Central memory CD4-positive, alpha-beta T cell (primary cell): ENCODE data around the gene UNKL.
A peak's percentile ranks its signal among the peaks of the same experiment; 100 is the strongest.

Experiments used
- DNase-seq: peaks from one replicate; pipeline ENCODE4 v3.0.0; 2022

Gene UNKL

DNA sequence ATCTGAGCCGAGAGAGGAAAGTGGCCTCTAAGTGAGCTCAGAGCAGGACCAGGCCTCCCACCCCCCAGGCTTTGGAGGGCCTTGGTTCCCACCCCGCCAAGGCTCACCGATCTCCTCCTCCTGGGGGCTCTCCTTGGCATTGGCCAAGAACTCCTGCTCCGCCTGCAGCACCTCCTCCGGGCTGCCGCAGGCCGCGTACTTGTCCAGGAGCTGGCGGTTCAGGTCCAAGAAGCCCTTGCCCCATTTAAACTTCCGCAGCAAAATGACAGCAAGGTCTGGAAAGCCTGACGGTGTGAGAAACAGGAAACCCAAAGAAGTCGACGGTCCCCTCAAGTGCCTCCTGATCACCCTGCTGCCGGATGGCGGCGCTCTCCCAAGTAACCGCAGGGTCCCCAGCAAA is 64.6 kb downstream of the UNKL start:
- DNase-seq = no peak

DNA sequence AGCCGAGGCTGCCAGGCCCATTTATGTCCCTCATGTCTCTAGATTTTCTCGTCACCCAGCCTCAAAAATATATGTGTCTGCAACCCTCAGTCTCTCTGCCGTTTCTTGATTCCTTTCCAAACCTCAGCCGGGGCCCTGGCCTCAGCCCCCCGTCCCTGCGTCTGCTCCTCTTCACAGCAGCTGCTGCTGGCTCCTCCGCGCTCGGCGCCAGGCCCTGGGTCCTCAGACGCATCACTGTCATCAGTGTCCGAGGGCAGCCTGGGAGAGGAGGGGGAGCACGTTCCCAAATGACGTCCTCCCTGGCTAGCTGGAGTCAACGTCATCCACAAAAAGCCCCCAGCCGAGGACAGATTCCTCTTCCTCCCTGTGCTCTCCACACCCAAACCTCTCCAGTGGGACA is 65.2 kb downstream of the UNKL start:
- DNase-seq = no peak

DNA sequence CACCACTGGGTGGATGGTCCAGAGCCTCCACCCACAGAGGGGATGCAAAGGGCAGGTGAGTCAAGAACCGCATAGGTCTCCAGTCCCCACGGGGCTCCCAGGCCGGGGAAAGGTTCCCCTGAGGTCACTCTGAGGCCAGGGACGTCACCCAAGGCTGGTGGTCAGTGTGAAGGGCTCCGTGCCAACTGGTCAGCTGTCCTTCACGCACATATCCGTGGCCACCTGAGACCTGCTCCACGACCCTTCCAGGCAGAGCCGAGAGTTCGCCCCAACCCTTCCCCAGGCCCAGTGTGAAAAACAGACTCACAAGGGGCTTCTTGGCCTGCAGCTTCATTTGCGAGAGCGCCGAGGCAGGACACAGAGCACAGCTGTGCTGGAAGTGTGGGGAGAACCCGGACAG is 65.6 kb downstream of the UNKL start:
- no peak for DNase-seq

GRCh38 chr16:1348441-1348840 is 66.1 kb downstream of the UNKL start:
- DNase-seq = no peak

GRCh38 chr16:1347962-1348361 is 66.5 kb downstream of the UNKL start:
- DNase-seq = no peak

DNA sequence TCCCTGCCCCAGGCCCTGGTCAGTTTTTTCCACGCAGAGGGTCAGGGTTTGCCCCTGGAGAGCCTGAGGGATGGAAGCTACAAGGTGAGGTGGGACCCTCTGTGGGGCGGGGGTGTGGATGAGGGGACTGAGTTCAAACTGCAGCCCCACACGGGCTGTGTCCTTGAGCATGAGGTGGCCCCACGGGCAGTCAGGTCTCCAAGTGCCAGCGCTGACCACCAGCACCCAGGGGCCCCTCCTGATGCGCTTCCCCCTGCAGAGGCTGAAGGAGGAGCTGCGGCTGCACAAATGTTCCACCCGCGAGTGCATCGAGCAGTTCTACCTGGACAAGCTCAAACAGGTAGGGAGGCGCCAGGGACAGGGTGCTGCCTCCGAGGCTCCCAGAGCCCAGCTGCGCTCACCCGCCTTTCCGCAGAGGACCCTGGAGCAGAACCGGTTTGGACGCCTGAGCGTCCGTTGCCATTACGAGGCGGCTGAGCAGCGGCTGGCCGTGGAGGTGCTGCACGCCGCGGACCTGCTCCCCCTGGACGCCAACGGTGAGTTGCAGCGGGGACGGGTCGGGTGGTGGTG is 67.1 kb downstream of the UNKL start:
- DNase-seq = no peak

GRCh38 chr16:1346422-1347285 is 67.8 kb downstream of the UNKL start:
- no peak for DNase-seq

DNA sequence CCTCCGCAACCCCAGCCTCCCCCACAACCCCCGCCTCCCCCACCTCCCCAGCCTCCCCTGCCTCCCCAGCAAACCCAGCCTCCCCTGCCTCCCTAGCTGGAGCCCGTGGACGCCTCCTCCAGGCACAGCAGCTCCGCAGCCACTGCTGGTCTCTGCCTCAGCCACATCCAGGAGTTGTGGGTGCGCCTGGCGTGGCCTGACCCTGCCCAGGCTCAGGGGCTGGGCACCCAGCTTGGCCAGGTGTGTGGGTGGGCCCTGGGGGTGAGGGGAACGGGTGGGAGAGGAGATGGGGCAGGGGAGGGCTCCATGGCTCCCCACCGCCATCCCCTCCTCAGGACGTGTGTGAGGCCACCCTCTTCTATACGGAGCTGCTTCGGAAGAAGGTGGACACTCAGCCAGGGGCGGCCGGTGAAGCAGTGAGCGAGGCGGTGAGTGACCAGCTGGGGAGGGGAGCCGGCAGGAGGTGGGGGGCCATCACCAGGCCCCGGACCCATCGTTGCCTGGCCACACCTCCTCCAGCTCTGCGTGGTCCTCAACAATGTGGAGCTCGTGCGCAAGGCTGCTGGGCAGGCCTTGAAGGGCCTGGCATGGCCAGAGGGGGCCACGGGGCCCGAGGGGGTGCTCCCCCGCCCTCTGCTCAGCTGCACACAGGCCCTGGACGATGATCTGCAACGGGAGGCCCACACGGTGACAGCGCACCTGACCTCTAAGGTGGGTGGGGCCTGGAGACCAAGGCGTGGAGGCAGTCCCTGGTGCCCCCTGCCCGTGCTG is 68.7 kb downstream of the UNKL start:
- no peak for DNase-seq

DNA sequence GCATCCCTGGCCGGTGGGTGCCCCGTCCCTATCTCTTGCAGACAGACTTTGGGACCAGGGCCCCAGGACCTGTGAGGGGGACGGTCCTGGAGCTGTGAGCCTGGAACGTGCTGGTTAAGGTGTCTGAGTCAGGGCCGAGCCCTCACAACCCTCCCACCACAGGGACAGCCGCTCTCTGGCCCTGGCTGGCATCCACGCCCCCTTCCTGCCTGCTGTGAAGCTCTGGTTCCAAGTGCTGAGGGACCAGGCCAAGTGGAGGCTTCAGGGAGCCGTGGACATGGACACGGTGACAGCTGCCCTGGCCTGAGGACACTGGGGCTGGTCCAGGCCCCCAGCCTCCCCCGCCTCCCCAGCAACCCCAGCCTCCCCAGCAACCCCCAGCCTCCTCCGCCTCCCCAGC is 69.4 kb downstream of the UNKL start:
- DNase-seq = no peak

- DNase-seq = no peak
These were observed 70.0 kb downstream of the UNKL start for GRCh38 chr16:1344499-1344898.

DNA sequence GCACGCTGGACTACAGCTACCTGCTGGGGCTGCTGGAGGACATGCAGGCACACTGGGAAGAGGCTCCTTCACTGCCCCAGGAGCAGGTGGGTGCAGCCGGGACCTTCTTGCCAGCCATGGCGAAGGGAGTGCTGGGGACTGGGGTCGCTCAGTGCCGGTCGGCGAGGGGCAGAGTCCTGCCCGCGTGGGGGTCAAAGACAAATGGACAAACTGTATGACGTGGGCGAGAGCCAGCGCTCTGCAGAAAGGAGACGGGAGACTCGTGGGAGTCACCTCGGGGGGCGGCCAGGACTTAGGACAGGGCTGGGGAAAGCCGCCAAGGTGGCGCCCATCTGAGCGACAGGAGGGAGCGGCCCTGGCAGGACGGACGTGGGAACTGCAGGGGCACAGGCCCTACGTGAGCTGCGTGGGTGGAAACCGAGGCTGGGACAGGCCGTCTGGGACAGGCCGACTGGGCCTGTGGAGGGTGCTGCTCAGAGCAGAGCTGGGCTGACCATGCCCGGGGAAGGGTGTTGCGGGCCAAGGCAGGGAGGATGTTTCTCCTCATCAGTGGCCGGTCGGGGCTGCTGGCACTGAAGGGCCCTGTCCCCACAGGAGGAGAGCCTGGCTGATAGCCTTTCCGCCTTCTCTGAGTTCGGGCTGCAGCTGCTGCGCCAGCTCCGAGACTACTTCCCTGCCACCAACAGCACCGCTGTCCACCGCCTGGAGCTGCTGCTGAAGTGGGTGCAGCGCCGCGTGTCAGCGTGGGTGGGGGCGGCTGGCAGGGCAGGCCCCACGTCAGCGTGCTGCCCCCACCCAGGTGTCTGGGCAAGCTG is 70.9 kb downstream of the UNKL start:
- no peak for DNase-seq

DNA sequence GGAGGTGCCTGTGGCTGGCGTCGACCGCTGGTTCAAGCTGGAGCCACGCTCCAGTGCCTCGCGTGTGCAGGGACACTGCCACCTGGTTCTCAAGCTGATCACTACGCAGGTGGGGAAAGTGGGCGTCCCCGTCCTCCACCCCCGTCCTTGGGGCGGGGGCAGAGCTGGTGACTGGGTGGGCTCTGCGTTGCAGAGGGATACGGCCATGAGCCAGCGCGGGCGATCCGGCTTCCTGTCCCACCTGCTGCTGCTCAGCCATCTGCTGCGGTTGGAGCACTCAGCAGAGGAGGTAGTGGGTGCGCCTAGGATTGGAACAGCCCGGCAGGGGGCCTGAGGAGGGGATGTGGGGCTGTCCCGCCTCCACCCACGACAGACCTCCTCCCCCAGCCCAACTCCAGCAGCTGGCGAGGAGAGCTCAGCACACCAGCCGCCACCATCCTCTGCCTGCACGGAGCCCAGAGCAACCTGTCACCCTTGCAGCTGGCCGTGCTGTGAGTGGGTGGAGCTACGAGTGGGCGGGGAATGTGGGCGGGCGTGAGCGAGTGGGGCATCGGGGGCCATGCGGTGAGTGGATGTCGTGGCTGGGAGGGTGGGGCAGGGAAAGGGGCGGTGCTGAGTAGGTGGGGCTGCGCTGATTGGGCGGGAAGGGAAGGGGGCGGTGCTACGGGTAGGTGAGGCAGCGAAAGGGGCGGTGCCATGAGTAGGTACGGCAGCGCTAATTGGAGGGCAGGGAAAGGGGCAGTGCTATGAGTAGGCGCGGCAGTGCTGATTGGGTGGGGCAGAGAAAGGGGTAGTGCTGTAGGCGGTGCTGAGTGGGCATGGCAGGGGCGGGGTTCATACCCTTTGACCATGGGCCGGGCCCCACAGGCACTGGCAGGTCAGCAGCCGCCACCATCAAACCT is 71.7 kb downstream of the UNKL start:
- peak; percentile 94 for DNase-seq

- DNase-seq = no peak
These were observed 72.7 kb downstream of the UNKL start for GRCh38 chr16:1341495-1342420.

- no peak for DNase-seq
These were observed 73.6 kb downstream of the UNKL start for GRCh38 chr16:1340730-1341494.

DNA sequence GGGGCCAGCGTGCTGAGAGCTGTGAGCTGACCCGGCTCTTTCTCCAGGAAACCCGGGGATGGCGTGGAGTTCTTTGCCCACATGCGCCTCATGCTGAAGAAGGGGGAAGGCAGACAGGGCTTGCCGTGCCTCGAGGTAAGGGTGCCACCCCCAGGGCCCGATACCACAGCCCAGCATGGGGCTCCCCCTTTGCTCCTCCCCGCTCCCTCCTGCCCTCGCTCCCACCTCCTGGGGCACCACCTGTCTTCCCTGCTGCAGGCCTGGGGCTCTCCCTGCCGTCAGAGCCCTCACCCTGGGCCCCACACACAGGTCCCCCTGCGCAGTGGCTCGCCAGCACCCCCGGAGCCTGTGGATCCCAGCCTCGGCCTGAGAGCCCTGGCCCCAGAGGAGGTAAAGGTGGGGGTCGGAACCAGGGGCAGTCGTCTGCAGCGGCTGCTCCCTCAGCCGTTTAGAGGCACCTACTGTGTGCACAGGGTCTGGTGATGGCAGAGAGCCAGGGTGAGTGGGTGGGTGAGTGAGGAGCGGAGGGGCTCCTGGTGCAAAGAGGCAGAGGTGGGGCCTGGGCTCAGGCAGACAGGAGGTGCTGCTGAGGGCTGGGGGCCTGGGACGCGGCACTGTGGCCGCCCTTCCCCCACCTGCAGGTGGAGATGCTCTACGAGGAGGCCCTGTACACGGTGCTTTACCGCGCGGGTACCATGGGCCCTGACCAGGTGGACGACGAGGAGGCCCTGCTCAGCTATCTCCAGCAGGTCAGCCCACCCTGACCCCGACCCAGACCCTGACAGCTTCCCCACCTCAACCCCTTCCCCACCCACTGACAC is 75.4 kb downstream of the UNKL start:
- no peak for DNase-seq

DNA sequence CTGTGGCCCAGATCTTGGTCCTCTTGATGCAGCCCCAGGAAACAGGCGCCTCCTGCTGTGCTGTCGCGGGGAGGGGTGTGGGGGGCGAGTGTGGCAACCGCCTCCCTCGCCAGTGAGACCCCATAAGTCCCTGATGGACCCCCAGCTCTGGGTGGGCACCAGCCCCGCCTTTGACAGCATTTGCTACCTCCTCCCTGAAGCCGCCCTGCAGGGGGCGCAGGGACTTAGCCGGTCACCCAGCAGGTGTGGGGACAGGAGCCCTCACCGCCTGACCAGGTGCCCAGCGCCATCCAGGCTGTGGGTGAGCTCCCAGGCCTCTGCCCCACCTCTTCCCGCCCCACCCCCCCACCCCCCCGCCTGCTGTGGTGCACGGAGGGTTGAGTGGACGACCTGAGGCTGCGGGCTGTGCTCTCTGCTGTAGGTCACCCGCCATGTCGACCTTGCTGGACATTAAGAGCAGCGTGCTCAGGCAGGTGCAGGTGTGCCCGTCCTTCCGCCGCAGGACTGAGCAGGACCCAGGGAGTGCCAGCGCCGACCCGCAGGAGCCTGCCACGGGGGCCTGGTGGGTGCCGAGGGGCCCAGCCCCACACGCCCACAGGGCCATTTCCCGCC is 76.3 kb downstream of the UNKL start:
- DNase-seq = no peak

DNA sequence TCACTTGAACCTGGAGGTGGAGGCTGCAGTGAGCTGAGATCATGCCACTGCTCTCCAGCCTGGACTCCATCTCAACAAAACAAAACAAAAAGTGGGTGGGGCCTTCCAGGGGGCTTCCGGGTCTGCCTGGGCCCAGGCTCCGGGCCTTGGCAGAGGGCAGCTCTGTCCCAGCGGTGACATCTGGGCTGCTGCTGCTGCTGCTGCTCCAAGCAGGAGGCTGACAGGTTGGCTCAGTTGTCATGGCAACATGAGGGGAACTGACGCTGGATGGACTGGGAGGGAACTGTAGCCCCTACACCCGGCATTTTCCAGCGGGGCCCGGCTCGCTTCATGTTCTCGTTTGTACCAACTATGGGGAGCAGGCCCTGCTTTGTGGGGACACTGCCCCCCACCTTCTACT is 77.0 kb downstream of the UNKL start:
- no peak for DNase-seq

DNA sequence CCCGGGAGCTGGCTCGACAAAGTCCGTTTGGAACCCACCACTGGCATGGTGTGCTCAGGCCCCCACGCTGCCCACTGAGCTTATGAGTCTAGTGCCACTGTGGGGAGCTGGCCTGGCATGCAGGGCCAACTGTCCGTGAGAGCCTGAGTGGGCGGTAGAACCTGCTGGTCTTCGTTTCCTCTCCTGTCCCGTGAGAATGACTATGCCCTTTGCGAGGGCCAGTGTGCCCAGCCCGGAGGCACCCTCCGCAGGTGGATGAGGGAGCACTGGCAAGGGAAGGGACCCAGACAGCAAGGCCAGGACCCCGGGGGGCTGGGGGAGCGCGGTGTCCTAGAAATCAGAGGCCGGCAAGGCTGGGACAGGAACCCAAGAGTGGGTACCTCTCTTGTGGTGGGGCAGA is 77.9 kb downstream of the UNKL start:
- no peak for DNase-seq

DNA sequence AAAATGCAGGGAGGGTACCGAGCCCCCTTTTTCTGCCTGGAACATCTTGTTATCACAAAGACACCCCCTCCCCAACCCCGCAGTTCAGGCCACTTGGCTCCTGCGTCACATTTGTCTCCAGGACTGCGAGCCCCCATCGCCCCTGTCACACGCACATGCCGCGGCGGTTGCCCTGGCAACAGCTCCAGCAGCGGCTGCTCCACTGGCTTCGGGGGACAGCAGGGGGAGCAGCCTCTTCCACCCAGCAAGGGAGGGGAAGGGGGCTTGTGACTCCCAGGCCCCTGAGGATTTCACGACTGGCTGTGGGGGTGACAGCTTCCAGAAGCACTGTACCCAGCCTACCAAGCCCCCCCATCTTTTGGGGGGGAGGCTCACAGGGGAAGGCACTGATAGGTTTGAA is 78.5 kb downstream of the UNKL start:
- DNase-seq = no peak
